ENCODE measurements around the gene ALOX5AP. TPM values are rescaled to one million over a fixed set of nuclear protein-coding genes. Genes with fewer than 3 reads are reported as not detected.

The ALOX5AP gene
- polyA plus RNA-seq, 4 donors = 3.9 to 5.6 (median 4.9) TPM

Other genes starting within 250 kb of the ALOX5AP start
- 10 to 100 TPM; 21.2 to 28.3 (median 24.2) TPM for gene USPL1, start 117.6 kb upstream of the ALOX5AP start, polyA plus RNA-seq (ENCODE audit: insufficient read length in 4 of 4)
- gene MEDAG, start 170.7 kb downstream of the ALOX5AP start, polyA plus RNA-seq (ENCODE audit: insufficient read length in 4 of 4) = 1 to 10 TPM in 2 of 4 donors, under 1 TPM in 2; 0.79 to 1.4 (median 1.0) TPM
- gene TEX26, start 197.1 kb downstream of the ALOX5AP start, polyA plus RNA-seq (ENCODE audit: insufficient read length in 4 of 4) = 1 to 10 TPM in 3 of 4 donors, under 1 TPM in 1; 0.70 to 2.8 (median 1.9) TPM

All from left renal cortex interstitium (tissue), 4 donors.